Aorta (tissue), 5 donors: ENCODE results near the gene HBEGF. TPM values are rescaled to one million over a fixed set of nuclear protein-coding genes. Genes with fewer than 3 reads are reported as not detected.

Experiments
- ATAC-seq: fragments of 200-7000 bp; cut with Tn5 transposase; one replicate; pipeline ENCODE4 v1.9.1; 2022; ENCODE audit warnings: moderate library complexity; ENCODE audit not compliant: low FRiP score
- DNase-seq, 2 donors: peaks; one replicate each; pipeline ENCODE4 v3.0.0-alpha.2; 2020
- H3K27ac ChIP-seq, 2 donors: one replicate each; pipeline ENCODE4 v1.5.1; 2013; ENCODE audit warnings: low read length in 2 of 2, mild to moderate bottlenecking in 2 of 2, moderate library complexity in 2 of 2, control low read depth in 1 of 2, inconsistent platforms in 1 of 2, low read depth in 1 of 2
- H3K27me3 ChIP-seq, 2 donors: one replicate each; pipeline ENCODE4 v1.6.1; 2013; ENCODE audit warnings: control low read depth in 1 of 2, low read length in 1 of 2, mild to moderate bottlenecking in 1 of 2, moderate library complexity in 1 of 2; ENCODE audit not compliant: insufficient read depth in 2 of 2, control insufficient read depth in 1 of 2
- H3K36me3 ChIP-seq, 2 donors: one replicate each; pipeline ENCODE4 v1.6.1; 2013; ENCODE audit warnings: control low read depth in 1 of 2, low read length in 1 of 2, mild to moderate bottlenecking in 1 of 2; ENCODE audit not compliant: insufficient read depth in 2 of 2, control insufficient read depth in 1 of 2
- H3K4me1 ChIP-seq, 2 donors: one replicate each; pipeline ENCODE4 v1.6.1; 2013; ENCODE audit warnings: low read length in 2 of 2, control low read depth in 1 of 2, mild to moderate bottlenecking in 1 of 2, moderate library complexity in 1 of 2; ENCODE audit not compliant: insufficient read depth in 2 of 2, control insufficient read depth in 1 of 2
- H3K4me3 ChIP-seq, 2 donors: one replicate each; pipeline ENCODE4 v1.5.1; 2013; ENCODE audit warnings: low read length in 2 of 2, control low read depth in 1 of 2, mild to moderate bottlenecking in 1 of 2
- H3K9me3 ChIP-seq: one replicate; pipeline ENCODE4 v1.6.1; 2013; ENCODE audit warnings: mild to moderate bottlenecking, low read length; ENCODE audit not compliant: control insufficient read depth
- WGBS, 2 donors: extraction: QIAGEN DNeasy Blood & Tissue Kit; methylation state at CpG; one replicate each; pipeline ENCODE4 v1.1.7; 2013; 5-methylcytosine and 5-hydroxymethylcytosine counted together
- intact Hi-C, 2 donors: fragments of 100-400 bp; cut with DNase I; formaldehyde crosslinking; loops; one replicate each; pipeline versions ENCODE4 v1.14.2 to v1.15.0; 2022
- polyA plus RNA-seq, 2 donors: library from polyadenylated mRNA; stranded (reverse); fragments of 200-250 nt; gene quantifications; one replicate each; pipeline ENCODE4 v1.2.3, GENCODE V29; 2013
- total RNA-seq, 2 donors: library from RNA; stranded (reverse); fragmentation: NEBNext Ultra II Directional; extraction: Animal tissue kit (Norgen Biotek cat#: 25700); gene quantifications; one replicate each; pipeline ENCODE4 v1.2.1, GENCODE V29; 2021
- donor health status: healthy with polysubstance abuse.
- donor health status: Bipolar disorder and iron deficiency.
- donor health status: DM: no; HTN: no; CAD: no.
- donor health status: DM: no; HTN: no; CAD: no.
- donor health status: DM: yes; HTN: yes; CAD: no.

HBEGF gene
- total and polyA plus RNA-seq, 4 donors = 2.0 to 30.2 (median 8.4) TPM

DNA sequence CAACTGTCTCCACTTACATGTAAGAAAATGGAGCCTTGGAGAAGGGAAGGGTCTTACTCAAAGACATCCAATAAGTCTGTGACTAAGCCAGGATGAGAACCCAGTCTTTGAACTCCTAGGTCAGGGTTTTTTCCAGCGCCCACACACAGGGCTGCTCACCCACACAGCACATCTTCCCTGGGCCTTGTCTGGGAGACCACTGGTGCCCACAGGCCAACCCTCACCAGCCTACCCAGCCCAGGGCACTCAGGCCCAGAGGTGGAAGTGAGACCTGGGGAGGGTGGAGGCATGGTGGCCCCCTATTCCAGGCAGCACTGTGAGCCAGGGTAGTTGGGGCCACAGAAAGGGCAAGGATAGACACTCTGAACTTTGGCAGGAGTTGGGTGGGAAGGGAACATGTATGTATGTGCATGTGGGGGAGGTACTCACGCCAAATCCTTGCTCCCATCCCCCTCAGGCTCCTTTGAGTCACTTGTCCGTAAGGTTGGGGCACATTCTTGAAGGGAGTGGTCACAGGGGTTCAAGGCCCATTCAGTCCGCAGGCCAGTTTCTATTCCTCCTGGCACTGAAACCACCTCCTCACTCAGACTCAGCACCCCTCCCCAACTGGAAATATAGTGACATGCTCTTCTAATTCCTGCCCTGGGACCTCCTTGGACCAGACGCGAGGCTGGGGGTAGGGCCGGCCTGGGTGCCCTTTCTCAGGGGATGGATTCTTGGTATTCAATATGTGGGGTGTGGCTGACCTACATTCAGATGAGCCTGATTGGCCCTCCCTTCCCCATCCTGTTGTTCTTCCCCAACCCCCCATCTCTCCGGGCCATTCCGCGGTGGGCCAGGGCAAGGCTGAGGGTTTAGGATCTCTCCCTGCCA, 10.7 kb upstream of the HBEGF start:
- WGBS, 2 donors = 38 to 45% methylated on average over 10 of the region's 10 CpGs
- H3K27ac ChIP-seq = no peak overlapping the region

DNA sequence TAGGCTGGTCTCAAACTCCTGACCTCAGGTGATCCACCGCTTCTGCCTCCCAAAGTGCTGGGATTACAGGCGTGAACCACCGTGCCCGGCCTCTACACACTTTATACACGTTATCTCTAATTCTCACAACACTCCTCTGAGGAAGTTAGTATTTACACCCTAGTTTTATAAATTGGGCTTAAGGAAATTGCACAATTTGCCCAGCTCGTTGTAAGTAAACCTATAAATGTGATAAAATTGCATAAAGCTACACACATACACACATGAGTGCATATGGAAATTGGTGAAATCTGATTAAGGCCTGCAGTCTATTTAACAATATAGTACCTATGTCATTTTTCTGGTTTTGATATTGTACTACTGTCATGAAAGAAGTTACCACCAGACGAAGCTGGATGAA, 9.1 kb upstream of the HBEGF start:
- Histone ChIP-seq H3K27me3 (no peaks in the 10 kb centered on the region), H3K27ac (no peak overlapping the region), H3K4me3 (no peak overlapping the region), H3K9me3 (no peaks in the 10 kb centered on the region), H3K36me3 (no peaks in the 10 kb centered on the region), H3K4me1 (no peaks in the 10 kb centered on the region)
- ATAC-seq = no peak
- DNase-seq = no peak
- intact Hi-C loops = no loop called here
- WGBS, 2 donors = 90 to 93% methylated on average over 7 of the region's 7 CpGs

More for the DNA sequence above, 10.7 kb upstream of the HBEGF start:
- ATAC-seq = no peak
- no peaks in the 10 kb centered on the region for H3K4me1 ChIP-seq
- intact Hi-C loops = loop anchor here (1.0 to 2.0 kb wide), 2 partner anchors 114 to 116 kb away; no protein-coding TSS in a partner anchor
- H3K36me3 ChIP-seq = no peaks in the 10 kb centered on the region
- peak in 1 of 2 donors; percentile 67 for DNase-seq
- H3K9me3 ChIP-seq = no peaks in the 10 kb centered on the region
- no peak overlapping the region for H3K4me3 ChIP-seq
- H3K27me3 ChIP-seq = no peaks in the 10 kb centered on the region

GRCh38 chr5:140351609-140352334, 5.4 kb upstream of the HBEGF start:
- no peaks in the 10 kb centered on the region for H3K27me3 ChIP-seq
- no peaks in the 10 kb centered on the region for H3K9me3 ChIP-seq
- DNase-seq = no peak
- H3K36me3 ChIP-seq = no peaks in the 10 kb centered on the region
- 2 to 4% methylated on average over 5 of the region's 5 CpGs for WGBS, 2 donors
- H3K4me1 ChIP-seq = no peaks in the 10 kb centered on the region
- intact Hi-C loops = loop anchor here (1.0 to 2.0 kb wide), 2 partner anchors 107 to 111 kb away; no protein-coding TSS in a partner anchor
- peak; percentile 80 for ATAC-seq
- no peak overlapping the region for H3K27ac ChIP-seq
- H3K4me3 ChIP-seq = no peak overlapping the region

- H3K27ac ChIP-seq = no peak overlapping the region
- no peaks in the 10 kb centered on the region for H3K9me3 ChIP-seq
- ATAC-seq (no peak), DNase-seq (no peak)
- H3K36me3 ChIP-seq = no peaks in the 10 kb centered on the region
- intact Hi-C loops = loop anchor here in 1 of 2 donors (5.0 kb wide), 1 partner anchor 47 kb away; the partner anchor contains the start of gene PFDN1
- no peak overlapping the region for H3K4me3 ChIP-seq
- WGBS, 2 donors = 84% methylated on average over 2 of the region's 2 CpGs
- H3K27me3 ChIP-seq = no peaks in the 10 kb centered on the region
- H3K4me1 ChIP-seq = no peaks in the 10 kb centered on the region
These were observed 2.8 kb upstream of the HBEGF start for GRCh38 chr5:140349244-140349643.

- Histone ChIP-seq H3K36me3 (no peaks in the 10 kb centered on the region), H3K4me1 (no peaks in the 10 kb centered on the region), H3K27ac (no peak overlapping the region), H3K4me3 (no peak overlapping the region), H3K27me3 (no peaks in the 10 kb centered on the region), H3K9me3 (no peaks in the 10 kb centered on the region)
- 88 to 90% methylated on average over 4 of the region's 4 CpGs for WGBS, 2 donors
- ATAC-seq = no peak
- DNase-seq = no peak
- intact Hi-C loops = loop anchor here in 1 of 2 donors (5.0 kb wide), 1 partner anchor 46 kb away; the partner anchor contains the start of gene PFDN1
These were observed 1.7 kb upstream of the HBEGF start for GRCh38 chr5:140348104-140348503.

DNA sequence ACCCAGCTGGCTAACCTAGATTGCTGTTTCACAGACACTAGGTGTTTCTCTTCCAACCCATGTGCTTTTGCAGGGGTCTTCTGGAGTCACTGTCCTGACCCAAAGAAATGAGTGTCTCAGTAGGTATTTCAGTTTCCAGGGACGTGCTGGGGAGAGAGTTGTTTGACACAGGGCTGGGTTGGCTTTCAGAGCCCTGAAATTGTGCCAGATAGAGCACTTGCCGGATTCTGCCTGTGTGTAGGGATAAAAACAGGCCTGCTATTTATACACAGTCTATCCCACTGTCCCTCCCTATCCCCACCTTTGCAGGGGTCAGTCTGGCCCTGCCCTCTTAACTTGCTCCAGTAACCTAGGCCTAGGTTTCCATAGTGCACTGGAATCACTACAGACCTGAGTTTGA, 957 bp upstream of the HBEGF start:
- H3K36me3 ChIP-seq = no peaks in the 10 kb centered on the region
- intact Hi-C loops = loop anchor here in 1 of 2 donors (5.0 kb wide), 1 partner anchor 45 kb away; the partner anchor contains the start of gene PFDN1
- ATAC-seq (no peak), DNase-seq (no peak)
- WGBS, 2 donors = 7 to 13% methylated on average over 2 of the region's 2 CpGs
- H3K4me3 ChIP-seq = no peak overlapping the region
- no peaks in the 10 kb centered on the region for H3K9me3 ChIP-seq
- H3K4me1 ChIP-seq = no peaks in the 10 kb centered on the region
- no peaks in the 10 kb centered on the region for H3K27me3 ChIP-seq
- H3K27ac ChIP-seq = no peak overlapping the region

DNA sequence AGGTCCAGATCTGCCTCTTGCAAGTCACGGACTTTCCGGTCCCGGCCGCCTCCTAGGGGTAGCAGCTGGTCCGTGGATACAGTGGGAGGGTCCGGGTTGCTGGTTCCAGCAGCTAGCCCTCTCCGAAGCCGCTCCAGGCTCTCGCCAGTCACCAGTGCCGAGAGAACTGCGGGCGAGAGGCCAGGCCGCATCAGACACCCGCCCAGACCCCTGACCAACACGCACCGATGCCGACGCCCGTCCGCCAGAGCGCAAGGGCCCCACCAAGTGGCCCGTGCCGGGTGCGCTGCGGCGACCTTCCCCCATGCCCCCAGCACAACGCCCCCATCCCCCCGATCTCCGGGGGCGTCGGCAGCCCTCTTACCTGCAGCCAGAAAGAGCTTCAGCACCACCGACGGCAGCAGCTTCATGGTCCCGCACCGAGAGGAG, 470 bp downstream of the HBEGF start:
- ATAC-seq (peak; percentile 53), DNase-seq (peak; percentile 75 to 89)
- WGBS, 2 donors = 1 to 2% methylated on average over 35 of the region's 35 CpGs
- peak overlapping the region; percentile 36 to 56 for H3K4me3 ChIP-seq
- H3K27ac ChIP-seq = no peak overlapping the region
- H3K27me3 ChIP-seq = no peaks in the 10 kb centered on the region
- H3K4me1 ChIP-seq = no peaks in the 10 kb centered on the region
- intact Hi-C loops = loop anchor here in 1 of 2 donors (5.0 kb wide), 1 partner anchor 44 kb away; the partner anchor contains the start of gene PFDN1
- H3K9me3 ChIP-seq = no peaks in the 10 kb centered on the region
- H3K36me3 ChIP-seq = no peaks in the 10 kb centered on the region

DNA sequence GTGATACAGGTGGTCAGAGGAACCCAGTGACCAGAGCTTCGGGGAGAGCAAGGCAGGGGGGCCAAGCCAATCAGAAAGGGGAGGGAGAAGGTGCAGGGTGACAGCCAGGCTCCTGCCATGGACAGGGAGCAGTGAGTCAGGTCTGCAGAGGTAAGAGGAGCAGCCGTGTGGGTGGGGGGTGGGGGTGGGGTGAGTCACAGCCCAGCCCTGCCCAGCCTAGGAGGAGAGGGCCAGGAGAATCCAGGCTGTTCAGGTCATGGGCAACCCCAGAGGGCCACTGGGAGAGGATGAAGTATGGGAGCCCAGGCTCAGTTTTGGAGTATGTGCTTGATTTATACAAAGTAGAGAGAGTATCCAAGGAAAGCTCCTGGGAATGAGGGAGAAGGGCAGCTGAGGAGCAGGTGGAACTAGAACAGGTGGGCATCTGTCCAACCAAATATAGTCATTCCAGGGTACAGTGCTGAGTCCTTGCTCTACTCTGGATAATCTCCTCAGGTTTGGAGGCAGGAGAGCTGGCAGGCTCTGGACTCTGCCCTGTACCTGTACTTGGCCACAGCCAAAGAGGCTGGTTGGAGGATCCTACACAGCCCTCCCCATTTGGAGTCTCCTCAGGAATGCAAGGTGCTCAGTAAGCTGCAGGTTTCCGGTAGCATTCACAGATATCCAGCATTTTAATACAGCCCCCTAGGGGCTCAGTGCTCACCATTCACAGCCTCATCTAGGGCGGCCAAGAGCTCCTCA, 1.6 kb downstream of the HBEGF start:
- no peaks in the 10 kb centered on the region for H3K27me3 ChIP-seq
- no peak for ATAC-seq
- intact Hi-C loops = loop anchor here (5.0 kb wide), 1 partner anchor 43 kb away; the partner anchor contains the start of gene PFDN1 (in 2 of the 2)
- H3K36me3 ChIP-seq = no peaks in the 10 kb centered on the region
- H3K4me3 ChIP-seq = no peak overlapping the region
- H3K9me3 ChIP-seq = no peaks in the 10 kb centered on the region
- DNase-seq = no peak
- WGBS, 2 donors = 73 to 75% methylated on average over 4 of the region's 4 CpGs
- no peaks in the 10 kb centered on the region for H3K4me1 ChIP-seq
- no peak overlapping the region for H3K27ac ChIP-seq
